Activated B cell treated with CpG ODN at 0.5 μM for 24 hours (primary cell): ENCODE measurements around the gene SPAG6. TPM values are rescaled to one million over a fixed set of nuclear protein-coding genes. Genes with fewer than 3 reads are reported as not detected.

Experiments used
- total RNA-seq: library from RNA; stranded (reverse); gene quantifications from 2 replicates; pipeline ENCODE4 v1.2.3, GENCODE V29; 2022

Gene SPAG6
- total RNA-seq, 1 donor from 2014 or later: 0.62 TPM

Other genes starting within 250 kb of the SPAG6 start
- gene EBLN1, start 127.5 kb upstream of the SPAG6 start, total RNA-seq: not detected in 2 replicates
- 68.2 and 72.8 TPM in 2 replicates for gene COMMD3, start 29.1 kb upstream of the SPAG6 start, total RNA-seq
- gene BMI1, start 24.4 kb upstream of the SPAG6 start, total RNA-seq: 62.3 and 70.1 TPM in 2 replicates